Measurements from ENCODE around the gene SPATA13.

DNA sequence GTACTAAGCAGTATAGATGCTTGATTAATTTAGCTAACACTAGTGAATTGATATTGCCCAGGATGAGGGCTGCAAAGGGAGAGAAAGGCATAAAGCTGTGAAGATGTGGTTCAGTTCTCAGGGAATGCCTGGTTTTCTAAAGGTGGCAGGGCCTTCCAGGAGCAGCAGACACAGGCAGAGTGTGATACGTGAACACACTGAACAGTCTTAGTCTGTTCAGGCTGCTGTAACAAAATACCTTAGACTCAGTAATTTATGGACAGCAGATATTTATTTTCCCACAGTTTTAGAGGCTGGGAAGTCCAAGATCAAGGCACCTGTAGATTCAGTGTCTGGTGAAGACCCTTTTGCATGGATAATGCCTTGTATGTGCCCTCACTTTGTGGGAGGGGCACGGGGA is 8.7 kb upstream of the SPATA13 start:
- TF ChIP-seq, protein P1, sequence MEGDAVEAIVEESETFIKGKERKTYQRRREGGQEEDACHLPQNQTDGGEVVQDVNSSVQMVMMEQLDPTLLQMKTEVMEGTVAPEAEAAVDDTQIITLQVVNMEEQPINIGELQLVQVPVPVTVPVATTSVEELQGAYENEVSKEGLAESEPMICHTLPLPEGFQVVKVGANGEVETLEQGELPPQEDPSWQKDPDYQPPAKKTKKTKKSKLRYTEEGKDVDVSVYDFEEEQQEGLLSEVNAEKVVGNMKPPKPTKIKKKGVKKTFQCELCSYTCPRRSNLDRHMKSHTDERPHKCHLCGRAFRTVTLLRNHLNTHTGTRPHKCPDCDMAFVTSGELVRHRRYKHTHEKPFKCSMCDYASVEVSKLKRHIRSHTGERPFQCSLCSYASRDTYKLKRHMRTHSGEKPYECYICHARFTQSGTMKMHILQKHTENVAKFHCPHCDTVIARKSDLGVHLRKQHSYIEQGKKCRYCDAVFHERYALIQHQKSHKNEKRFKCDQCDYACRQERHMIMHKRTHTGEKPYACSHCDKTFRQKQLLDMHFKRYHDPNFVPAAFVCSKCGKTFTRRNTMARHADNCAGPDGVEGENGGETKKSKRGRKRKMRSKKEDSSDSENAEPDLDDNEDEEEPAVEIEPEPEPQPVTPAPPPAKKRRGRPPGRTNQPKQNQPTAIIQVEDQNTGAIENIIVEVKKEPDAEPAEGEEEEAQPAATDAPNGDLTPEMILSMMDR (IDR thresholded peaks at IDR 0.05; ENCODE audit: poor library complexity), result no peak
- no peak for TF ChIP-seq EZH2 (IDR thresholded peaks at IDR 0.05; ENCODE audit: borderline replicate concordance)
- TF ChIP-seq EZH2phosphoT487 (IDR thresholded peaks at IDR 0.05; ENCODE audit: low read depth, severe bottlenecking, unreplicated experiment), result no peak
